Vagina (tissue), 2 donors: ENCODE data around the gene ATP6V1G2.

Source experiments
- POLR2A ChIP-seq, 2 donors: fragments of 450-650 bp; IDR thresholded peaks; one replicate each; pipeline ENCODE4 v1.6.1; 2017; ENCODE audit warnings: antibody characterized with exemption in 2 of 2, mild to moderate bottlenecking in 2 of 2, moderate library complexity in 2 of 2
- TF ChIP-seq, protein P1 (sequence below), 3 experiments: fragments of 450-650 bp in 2 of 3; fragments of 200-600 bp in 1 of 3; sonication (generic) in 1 of 3; IDR thresholded peaks; one replicate each; pipeline ENCODE4 v1.5.1; 2017 to 2019; ENCODE audit warnings: antibody characterized with exemption in 3 of 3, mild to moderate bottlenecking in 2 of 3, moderate library complexity in 2 of 3

DNA sequence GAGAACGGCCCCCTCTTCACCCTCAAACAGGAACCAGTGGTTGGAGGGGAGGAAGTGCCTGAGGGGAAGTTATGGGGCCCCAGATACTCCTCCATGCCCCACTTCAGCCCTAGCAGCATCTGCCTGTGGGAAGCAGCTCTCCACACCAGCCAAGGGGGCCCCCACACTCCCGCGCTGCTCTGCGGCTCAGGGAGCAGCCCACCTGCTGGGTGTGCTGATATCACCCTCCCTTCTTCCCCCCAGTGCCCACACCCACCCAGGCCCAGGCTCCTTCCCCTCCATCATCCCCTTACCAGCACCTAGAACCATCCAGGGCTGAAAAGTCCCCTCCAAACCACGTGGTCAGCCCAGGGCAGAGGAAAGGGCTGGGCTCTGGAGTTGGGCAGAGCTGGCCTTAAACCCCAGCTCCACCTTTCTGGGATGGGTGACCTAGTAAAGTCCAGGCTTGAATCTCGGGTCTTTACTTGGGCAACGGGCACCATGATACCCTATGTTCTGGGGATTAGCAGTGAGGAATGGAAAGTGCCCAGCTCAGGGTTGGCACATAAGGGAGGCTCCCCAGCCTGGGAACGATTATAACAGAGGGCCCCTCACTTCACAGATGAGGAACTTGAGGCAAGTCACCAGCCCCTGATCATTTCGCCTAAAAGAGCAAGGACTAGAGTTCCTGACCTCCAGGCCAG lies 40.3 kb upstream of the ATP6V1G2 start:
- TF ChIP-seq, protein P1, sequence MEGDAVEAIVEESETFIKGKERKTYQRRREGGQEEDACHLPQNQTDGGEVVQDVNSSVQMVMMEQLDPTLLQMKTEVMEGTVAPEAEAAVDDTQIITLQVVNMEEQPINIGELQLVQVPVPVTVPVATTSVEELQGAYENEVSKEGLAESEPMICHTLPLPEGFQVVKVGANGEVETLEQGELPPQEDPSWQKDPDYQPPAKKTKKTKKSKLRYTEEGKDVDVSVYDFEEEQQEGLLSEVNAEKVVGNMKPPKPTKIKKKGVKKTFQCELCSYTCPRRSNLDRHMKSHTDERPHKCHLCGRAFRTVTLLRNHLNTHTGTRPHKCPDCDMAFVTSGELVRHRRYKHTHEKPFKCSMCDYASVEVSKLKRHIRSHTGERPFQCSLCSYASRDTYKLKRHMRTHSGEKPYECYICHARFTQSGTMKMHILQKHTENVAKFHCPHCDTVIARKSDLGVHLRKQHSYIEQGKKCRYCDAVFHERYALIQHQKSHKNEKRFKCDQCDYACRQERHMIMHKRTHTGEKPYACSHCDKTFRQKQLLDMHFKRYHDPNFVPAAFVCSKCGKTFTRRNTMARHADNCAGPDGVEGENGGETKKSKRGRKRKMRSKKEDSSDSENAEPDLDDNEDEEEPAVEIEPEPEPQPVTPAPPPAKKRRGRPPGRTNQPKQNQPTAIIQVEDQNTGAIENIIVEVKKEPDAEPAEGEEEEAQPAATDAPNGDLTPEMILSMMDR (IDR thresholded peaks at IDR 0.05): no peak
- no peak for TF ChIP-seq POLR2A (IDR thresholded peaks at IDR 0.05)
